GM18507 (cell line): ENCODE results near the gene DPP7.

Experiments
- DNase-seq: peaks from one replicate; pipeline ENCODE4 v3.0.0; 2011; ENCODE audit warnings: low read depth; ENCODE audit not compliant: insufficient read length; ENCODE audit errors: extremely low spot score
- FAIRE-seq: peaks from 2 replicates; lab custom pipeline; 2011; peaks lifted over from hg19 to GRCh38; lab: Jason Lieb, UNC

Gene DPP7

DNA sequence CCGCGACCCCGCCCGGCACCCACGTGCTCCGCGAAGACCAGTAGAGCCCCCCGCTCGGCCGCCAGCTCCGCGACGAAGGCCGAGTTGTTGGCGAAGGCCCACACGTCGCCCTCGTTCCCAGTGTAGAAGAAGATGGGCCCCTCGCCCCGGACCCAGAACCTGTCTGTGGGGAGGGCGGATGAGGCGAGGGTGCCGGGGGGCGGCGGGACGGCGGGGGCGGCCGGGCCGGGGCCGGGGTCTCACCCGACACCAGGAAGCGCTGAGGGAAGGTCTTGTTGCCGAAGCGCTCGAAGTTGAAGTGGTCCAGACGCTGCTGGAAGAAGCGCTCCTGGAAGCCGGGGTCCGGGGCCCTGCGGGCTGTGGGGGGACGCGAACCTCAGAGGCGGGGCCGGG is 317 bp downstream of the DPP7 start:
- DNase-seq: no peak
- no peak for FAIRE-seq

DNA sequence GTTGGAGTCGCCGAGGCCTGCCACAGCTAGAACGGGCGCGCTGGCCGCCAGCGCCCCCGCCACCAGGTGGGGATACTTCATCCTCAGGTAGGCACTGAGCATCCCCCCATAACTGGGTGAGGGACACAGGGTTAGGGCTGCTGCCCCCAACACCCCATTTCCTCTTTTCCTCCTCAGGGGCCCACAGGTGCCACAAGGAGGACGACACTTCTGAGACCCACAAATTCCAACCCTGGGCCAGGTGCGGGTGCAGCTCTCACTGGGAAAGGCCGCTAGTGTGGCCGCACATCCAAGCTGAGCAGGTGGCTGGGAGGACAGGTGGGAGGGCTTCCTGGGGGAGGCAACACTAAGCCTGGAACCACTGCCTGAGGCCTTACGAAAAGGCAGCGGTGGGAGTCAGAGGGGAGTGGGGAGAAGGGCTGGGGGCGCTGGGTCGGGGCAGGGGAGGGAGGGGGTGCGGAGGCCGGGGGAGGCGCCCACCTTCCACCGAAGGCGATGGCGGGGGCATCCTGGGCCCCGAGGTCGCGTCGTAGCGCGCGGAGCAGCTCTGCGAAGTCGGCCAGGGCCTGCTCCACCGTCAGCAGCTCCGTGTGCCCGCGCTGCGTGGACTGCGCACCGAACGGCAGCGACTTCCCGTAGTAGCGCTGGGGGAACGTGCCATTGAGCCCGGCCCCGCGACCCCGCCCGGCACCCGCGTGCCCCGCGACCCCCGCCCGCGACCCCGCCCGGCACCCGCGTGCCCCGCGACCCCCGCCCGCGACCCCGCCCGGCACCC is 961 bp downstream of the DPP7 start:
- DNase-seq: no peak
- no peak for FAIRE-seq

DNA sequence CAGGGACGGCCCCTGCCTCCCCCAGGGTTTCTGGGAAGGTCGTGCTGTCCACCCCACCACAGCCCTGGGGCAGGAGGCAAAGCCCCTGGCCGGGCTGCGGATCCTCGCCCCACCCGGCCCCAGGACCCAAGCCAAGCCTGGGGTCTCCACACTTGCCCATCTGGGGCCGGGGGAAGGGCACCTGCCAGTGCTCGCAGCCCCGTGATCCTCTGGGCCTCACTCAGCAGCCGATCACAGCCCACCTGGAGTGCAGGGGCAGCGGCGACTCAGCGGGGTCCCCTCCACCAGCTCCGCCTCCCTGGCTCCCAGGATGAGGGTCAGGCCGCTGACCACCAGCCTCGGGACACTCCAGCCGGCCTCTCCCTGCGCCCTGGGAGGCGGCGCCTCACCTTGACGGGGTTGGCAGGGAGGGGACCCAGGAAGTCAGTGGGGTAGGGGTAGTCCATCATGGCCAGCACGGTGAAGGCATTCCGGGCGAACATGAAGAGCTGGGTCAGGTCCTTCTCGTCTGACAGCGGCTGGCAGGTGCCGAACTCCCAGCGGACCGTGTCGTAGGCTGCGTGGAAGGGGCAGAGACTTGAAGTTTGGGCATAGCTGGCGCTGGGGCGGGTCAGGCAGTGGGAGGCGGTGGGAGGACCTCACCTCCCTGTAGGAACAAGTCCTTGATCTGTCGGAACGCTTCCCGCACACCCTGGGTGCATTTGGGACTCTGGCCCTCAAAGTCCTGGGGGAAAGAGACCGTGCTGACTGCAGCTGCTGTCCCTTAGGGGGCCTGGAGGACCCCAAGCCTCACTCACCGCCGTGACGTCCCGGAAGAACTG is 1.8 kb downstream of the DPP7 start:
- DNase-seq (no peak), FAIRE-seq (no peak)

DNA sequence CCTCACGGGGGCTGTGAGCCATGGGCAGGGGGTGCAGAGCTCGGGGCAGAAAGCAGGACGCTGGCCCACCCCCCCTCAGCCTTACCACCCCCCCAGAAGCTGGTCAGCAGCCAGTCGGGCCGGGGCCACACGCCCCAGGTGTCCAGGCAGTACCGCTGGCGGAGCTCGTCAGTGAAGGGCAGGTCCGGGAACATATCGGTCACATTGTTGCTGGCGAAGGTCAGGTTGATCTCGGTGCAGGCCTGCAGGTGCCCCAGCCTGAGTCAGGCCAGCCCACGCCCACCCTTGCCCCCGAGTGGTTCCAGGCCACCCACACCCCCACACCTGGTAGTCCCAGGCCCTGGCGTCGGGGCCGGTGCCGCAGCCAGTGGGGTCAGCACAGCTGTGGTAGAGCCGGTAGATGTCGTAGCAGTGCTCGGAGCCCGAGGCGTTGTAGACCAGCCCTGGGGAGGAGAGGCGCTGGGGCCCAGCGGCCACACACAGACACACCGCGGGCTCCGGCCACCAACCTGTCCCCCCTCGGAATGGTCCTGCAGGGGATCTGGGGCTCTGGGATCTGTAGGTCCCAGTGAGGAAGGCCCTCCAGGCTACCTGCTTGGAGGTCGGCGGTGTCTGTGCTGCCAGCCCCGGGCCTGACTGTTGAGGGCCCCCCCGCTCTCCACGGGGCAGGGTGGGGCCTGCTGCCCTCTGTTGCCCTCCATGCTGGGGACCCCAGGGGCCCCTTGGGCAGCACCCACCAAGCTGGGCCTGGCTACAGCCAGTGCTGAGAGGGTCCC is 2.6 kb downstream of the DPP7 start:
- FAIRE-seq (no peak), DNase-seq (no peak)

DNA sequence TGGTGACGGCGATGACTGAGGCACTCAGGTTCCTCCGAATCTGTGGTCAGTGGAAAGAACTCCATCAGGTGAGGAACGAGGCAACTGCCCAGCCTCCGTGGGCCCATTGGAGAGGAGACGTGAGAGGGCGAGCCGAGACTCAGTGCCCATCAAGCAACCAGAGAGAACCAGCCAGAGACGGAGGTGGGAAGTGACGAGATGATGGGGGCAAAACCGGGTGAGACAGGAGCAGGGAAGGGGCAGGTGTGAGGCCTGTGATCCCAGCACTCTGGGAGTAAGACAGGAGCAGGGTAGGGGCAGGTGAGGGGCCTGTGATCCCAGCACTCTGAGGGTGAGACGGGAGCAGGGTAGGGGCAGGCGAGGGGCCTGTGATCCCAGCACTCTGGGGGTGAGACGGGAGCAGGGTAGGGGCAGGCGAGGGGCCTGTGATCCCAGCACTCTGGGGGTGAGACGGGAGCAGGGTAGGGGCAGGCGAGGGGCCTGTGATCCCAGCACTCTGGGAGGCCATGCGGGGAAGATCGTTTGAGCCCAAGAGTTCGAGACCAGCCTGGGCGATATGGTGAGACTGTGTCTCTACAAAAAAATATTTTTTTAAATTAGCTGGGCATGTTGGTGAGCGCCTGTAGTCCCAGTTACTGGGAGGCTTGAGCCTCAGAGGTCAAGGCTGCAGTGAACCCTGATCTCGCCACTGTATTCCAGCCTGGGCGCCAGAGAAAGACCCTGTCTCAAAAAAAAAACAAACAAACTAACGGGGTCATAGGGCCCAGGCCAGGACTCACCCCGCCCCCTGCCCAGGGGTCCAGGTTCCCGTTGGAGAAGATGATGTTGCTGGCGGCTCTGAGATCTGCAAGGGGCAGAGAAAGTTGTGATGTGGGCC is 3.4 kb downstream of the DPP7 start:
- DNase-seq (no peak), FAIRE-seq (no peak)

DNA sequence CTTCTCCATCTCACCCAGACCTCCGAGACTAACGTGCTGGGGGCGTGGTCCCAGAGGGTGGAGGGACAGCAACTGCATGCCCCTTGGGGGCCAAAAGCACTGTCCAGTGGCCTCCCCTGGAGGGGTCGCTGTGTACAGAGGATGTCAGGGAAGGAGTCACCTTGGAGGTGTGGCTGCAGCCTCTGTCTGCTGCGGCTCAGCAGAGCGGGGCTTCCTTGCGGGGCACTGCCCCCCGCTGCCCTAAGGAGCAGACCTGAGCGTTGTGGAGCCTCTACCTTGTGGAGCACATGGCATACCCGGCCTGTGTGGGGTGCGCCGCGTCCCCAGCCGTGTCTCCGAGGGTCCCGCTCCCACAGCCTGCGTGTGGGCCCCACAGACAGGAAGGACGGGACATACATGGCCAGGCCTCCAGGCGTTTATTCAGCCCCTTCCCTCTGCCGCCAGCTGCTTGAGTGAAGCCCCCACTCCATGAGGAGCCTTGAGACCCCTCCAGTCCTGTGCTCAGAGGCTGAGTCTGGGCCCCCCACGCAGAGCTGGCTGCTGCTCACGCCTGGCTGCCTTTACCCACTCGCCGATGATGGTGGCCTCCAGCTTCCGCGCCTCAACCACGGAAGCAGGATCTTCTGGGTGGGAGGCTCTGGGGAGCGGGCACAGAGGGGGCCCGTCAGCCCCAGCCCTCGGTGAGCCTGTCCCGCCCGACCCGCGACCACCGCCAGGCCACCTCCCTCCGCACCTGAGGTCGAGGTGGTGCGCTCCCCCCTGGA is 4.2 kb downstream of the DPP7 start:
- no peak for FAIRE-seq
- no peak for DNase-seq

DNA sequence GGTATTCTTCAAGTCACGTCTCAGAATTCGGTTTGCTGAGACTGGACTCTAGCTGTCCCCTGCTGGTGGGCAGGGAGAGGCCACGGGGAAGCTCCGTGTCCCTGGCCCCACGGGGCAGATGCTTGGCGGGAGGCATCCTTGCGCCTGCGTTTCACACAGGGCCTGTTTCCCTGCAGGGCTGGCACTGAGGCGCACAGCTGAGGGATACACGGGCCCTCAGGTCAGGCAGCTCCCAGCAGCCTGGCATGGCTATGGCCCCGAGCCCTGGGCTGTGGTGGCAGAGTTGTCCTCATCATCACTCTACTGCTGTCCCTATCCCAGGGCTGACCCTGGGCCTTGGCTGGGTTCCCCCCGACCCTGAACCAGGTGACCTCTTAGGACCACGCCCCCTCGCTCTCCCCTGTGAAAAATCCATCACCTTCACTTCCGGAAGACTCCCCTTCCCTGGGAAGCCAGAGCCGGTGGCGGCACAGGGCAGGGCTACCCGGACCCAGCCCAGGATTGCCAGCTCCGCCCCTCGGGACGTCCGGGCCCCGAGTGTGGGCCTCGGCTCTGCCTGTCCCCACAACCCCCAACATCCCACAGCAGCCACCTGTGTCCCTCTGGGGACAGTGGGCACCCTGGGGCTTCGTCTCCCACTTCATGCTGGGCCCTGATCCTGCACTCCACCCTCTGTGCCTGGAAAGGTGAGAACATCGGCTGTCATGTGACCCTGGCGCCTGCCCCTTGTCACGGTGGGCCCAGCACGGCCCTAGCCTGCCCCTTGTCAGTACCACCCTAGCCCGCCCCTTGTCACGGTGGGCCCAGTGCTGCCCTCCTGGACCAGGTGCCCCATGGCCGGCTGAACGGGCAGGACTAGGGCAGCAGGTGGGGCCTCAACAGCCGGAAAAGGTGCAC is 5.0 kb downstream of the DPP7 start:
- FAIRE-seq: no peak
- no peak for DNase-seq

DNA sequence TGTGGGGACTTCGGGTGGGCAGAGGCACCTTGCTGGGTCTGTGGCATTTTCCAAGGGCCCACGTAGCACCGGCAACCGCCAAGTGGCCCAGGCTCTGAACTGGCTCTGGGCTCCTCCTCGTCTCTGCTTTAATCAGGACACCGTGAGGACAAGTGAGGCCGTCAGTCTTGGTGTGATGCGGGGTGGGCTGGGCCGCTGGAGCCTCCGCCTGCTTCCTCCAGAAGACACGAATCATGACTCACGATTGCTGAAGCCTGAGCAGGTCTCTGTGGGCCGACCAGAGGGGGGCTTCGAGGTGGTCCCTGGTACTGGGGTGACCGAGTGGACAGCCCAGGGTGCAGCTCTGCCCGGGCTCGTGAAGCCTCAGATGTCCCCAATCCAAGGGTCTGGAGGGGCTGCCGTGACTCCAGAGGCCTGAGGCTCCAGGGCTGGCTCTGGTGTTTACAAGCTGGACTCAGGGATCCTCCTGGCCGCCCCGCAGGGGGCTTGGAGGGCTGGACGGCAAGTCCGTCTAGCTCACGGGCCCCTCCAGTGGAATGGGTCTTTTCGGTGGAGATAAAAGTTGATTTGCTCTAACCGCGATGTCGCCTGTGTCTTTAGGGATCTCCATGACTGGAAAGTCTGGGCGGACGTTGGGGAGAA is 5.8 kb downstream of the DPP7 start:
- no peak for FAIRE-seq
- no peak for DNase-seq

DNA sequence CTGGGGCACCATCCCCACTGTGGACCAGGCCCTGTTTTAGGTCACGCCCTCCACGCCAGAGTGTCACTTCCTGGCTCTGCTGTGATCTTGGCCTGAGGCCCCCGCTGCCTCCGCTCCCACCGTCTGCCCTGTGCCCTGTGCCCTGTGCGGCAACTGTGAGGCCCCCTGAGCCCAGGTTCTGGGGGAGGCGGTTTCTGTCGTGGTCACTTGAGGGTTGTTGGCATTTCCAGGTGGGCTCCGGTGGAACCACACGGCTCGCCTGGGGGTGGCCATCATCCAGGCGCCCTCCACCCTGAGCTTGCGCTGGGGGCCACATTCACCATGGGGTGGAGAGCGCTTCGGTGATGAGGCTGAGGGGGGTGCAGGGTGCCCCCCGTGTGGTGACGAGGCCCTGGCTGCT is 6.6 kb downstream of the DPP7 start:
- FAIRE-seq (no peak), DNase-seq (no peak)

DNA sequence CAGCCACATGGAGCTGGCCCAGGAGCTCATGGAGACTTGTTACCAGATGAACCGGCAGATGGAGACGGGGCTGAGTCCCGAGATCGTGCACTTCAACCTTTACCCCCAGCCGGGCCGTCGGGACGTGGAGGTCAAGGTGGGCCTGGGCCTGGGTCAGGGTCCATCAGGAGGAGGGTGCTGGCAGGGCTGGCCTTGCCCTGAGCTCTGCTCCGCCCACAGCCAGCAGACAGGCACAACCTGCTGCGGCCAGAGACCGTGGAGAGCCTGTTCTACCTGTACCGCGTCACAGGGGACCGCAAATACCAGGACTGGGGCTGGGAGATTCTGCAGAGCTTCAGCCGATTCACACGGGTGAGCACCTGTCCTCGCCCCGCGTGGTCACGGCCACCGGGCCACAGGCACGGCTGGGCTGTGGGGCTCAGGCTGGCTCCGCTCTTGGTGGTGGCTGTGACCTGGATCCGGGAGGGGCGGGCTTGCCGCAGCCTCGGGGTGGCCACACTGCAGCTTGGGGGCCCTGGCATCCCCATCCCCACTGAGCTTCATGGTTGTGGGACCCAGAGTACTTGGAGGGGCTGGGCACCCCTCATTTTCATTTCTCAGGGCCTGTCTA is 7.1 kb downstream of the DPP7 start:
- DNase-seq (no peak), FAIRE-seq (no peak)

DNA sequence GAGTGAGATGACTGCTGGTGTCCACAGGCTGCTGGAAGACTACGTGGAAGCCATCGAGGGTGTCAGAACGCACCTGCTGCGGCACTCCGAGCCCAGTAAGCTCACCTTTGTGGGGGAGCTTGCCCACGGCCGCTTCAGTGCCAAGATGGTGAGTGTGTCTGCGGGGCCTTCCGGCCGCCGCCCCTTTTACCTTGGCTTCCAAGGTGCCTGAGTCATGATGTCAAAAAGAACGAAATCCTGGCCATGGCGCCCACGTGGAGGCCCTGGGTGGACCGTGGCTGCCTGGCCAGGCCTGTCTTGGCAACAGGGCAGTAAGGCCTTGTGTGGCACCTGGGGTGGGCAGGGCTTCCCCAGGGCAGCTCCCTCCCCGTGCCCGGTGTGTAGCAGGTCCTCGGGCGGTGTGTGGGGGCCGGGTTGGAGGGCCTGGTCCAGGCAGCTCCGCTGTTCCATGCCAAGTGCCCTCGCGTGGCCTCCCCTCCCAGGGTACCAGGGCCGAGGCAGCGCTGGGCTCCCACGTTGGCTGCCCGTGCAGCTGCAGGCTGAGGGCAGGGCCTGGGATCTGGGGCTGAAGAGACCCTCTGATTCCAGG is 7.8 kb downstream of the DPP7 start:
- DNase-seq (no peak), FAIRE-seq (no peak)

DNA sequence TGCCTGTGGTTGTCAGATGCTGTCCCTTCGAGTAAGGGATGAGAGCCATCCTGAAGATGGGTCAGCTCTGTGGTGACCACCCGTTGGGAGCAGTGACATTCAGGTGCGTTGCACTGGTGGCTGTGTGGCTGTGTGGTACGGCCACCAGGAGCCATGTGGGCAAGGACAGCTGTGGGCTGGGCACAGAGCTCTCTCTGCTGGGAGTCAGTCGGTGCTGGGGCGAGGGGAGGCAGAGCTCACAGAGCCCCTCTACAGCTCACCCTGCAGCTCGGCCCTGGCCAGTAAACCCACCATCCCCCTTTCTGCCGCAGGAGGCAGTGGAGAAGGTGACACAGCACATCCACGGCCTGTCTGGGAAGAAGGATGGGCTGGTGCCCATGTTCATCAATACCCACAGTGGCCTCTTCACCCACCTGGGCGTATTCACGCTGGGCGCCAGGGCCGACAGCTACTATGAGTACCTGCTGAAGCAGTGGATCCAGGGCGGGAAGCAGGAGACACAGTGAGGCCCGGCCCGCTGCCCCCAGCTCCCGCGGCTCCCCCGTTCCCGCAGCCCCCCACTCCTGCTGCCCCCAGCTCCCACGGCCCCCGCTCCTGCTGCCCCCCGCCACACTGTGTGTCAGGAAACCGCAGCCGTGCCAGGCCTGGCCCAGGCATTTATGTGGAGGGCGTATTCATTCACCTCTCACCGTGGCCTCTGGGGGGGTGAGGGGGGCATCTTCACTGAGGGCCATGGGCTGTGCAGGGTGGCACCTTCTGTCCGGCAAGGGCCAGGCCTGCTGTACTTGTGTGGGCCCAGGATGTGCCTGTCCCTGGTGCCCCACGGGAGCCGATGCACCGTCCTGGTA is 8.5 kb downstream of the DPP7 start:
- DNase-seq (no peak), FAIRE-seq (no peak)

DNA sequence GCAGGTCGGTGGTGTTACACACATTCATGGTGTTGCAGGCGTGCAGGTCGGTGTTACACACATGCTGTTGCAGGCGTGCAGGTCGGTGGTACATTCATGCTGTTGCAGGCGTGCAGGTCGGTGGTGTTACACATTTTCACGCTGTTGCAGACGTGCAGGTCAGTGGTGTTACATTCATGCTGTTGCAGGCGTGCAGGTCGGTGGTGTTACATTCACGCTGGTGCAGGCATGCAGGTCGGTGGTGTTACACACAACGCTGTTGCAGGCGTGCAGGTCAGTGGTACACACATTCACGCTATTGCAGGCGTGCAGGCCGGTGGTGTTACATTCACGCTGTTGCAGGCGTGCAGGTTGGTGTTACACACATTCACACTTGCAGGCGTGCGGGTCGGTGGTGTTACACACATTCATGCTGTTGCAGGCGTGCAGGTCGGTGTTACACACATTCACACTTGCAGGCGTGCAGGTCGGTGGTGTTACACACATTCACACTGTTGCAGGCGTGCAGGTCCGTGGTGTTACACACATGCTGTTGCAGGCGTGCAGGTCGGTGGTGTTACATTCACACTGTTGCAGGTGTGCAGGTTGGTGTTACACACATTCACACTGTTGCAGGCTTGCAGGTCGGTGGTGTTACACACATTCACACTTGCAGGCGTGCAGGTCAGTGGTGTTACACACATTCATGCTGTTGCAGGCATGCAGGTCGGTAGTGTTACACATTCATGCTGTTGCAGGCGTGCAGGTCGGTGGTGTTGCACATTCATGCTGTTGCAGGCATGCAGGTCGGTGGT is 11.1 kb downstream of the DPP7 start:
- no peak for DNase-seq
- no peak for FAIRE-seq

DNA sequence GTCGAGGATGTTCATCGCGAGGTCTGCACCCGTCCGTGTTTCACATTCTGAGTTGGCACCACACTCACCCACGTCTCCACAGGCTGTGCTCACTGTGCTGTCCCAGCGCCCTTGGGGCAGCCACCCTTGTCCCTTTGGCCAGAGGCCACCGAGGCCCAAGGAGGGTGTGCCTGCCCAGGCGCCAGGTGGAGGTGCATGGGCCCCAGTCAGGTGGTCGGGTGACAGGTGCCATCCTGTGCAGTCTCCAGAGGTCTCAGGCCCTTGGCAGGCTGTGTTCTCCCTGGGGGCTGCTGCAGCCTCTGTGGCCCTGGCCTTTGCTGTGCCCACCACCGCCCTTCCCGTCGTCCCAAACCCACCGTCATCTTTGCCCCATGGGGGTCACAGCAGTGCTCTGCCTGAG is 15.3 kb downstream of the DPP7 start:
- DNase-seq (no peak), FAIRE-seq (no peak)
